Muscle layer of colon (tissue), 2 donors: ENCODE measurements around the gene ZFAND4.
"Not testable (repeated sequence)": the region's sequence is repeated elsewhere in the genome, so short reads cannot be mapped to it uniquely, and the experiment has no call there.

Experiments
- H3K27ac ChIP-seq: one replicate; pipeline ENCODE4 v1.7.0; 2013; ENCODE audit warnings: low read depth, mild to moderate bottlenecking, low read length, moderate library complexity
- H3K27me3 ChIP-seq, 2 donors: one replicate each; pipeline ENCODE4 v1.7.0; 2013; ENCODE audit warnings: low read length in 2 of 2, mild to moderate bottlenecking in 2 of 2; ENCODE audit not compliant: insufficient read depth in 2 of 2, control insufficient read depth in 1 of 2
- H3K36me3 ChIP-seq: one replicate; pipeline ENCODE4 v1.7.0; 2013; ENCODE audit warnings: mild to moderate bottlenecking, low read length; ENCODE audit not compliant: insufficient read depth
- H3K4me1 ChIP-seq: one replicate; pipeline ENCODE4 v1.7.0; 2013; ENCODE audit warnings: mild to moderate bottlenecking, low read length; ENCODE audit not compliant: insufficient read depth
- H3K4me3 ChIP-seq, 2 donors: one replicate each; pipeline ENCODE4 v1.7.0; 2013; ENCODE audit warnings: low read length in 2 of 2, low read depth in 1 of 2, mild to moderate bottlenecking in 1 of 2, moderate library complexity in 1 of 2
- H3K9ac ChIP-seq: one replicate; pipeline ENCODE4 v1.7.0; 2013; ENCODE audit warnings: low read length
- H3K9me3 ChIP-seq: one replicate; pipeline ENCODE4 v1.7.0; 2013; ENCODE audit warnings: mild to moderate bottlenecking, low read length
- donor health status: abdominal sarcoma.
- donor health status: Adenocarcinoma of cecum.

The ZFAND4 gene

GRCh38 chr10:45660876-45661411, 11.6 kb downstream of the ZFAND4 start:
- H3K4me1 ChIP-seq: no peaks in the 10 kb centered on the region

GRCh38 chr10:45657033-45657926, 15.3 kb downstream of the ZFAND4 start:
- Histone ChIP-seq H3K4me1 (no peaks in the 10 kb centered on the region), H3K4me3 (no peak overlapping the region), H3K36me3 (no peaks in the 10 kb centered on the region), H3K9ac (no peak overlapping the region), H3K27me3 (no peaks in the 10 kb centered on the region), H3K27ac (no peak overlapping the region), H3K9me3 (no peaks in the 10 kb centered on the region)

More at GRCh38 chr10:45660876-45661411, 11.6 kb downstream of the ZFAND4 start:
- Histone ChIP-seq H3K9me3 (no peaks in the 10 kb centered on the region), H3K9ac (no peak overlapping the region), H3K27me3 (no peaks in the 10 kb centered on the region), H3K36me3 (no peaks in the 10 kb centered on the region), H3K4me3 (no peak overlapping the region), H3K27ac (no peak overlapping the region)

DNA sequence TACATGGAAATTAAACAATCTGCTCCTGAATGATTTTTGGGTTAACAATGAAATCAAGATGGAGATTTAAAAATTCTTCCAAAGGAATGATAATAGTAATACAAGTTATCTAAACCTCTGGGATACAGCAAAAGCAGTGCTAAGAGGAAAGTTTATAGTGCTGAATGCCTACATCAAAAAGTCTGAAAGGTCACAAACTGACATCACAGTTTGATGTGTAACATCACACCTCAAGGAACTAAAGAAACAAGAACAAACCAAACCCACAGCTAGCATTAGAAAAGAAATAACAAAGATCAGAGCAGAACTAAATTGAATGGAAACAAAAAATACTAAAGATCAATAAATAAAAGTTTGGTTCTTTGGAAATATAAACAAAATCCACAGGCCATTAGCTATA, 17.4 kb downstream of the ZFAND4 start:
- no peak overlapping the region for H3K4me3 ChIP-seq
- no peaks in the 10 kb centered on the region for H3K9me3 ChIP-seq
- peaks cover 6% of the 10 kb centered on the region for H3K36me3 ChIP-seq
- no peaks in the 10 kb centered on the region for H3K4me1 ChIP-seq
- H3K9ac ChIP-seq: no peak overlapping the region
- no peaks in the 10 kb centered on the region for H3K27me3 ChIP-seq
- H3K27ac ChIP-seq: no peak overlapping the region

DNA sequence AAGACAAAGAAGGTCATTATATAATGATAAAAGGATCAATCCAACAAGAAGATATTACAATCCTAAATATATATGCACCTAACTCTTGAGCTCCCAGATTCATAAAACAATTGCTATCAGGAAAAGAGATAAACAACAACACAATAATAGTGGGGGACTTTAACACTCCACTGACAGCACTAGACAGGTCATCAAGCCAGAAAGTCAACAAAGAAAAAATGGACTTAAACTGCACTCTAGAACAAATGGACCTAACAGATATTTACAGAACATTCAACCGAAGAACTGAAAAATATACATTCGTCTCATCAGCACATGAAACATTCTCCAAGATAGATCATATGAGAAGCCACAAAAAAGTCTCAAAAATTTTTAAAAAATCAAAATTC, 17.8 kb downstream of the ZFAND4 start:
- H3K36me3 ChIP-seq, H3K4me1 ChIP-seq, H3K4me3 ChIP-seq, H3K9me3 ChIP-seq, H3K27ac ChIP-seq, H3K27me3 ChIP-seq, H3K9ac ChIP-seq: not testable (repeated sequence)

DNA sequence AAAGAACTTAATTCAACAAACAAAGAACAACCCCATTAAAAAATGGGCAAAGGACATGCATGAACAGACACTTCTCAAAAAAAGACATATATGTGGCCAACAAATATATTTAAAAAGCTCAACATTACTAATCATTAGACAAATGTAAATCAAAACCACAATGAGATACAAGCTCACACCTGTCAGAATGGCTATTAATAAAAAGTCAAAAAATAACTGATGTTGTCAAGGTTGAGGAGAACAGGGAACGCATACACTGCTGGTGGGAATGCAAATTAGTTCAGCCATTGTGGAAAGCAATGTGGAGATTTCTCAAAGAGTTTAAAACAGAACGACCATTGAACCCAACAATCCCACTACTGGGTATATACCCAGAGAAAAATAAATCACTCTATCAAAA, 19.1 kb downstream of the ZFAND4 start:
- Histone ChIP-seq H3K27ac (no peak overlapping the region), H3K4me3 (no peak overlapping the region), H3K9me3 (no peaks in the 10 kb centered on the region), H3K9ac (no peak overlapping the region), H3K4me1 (no peaks in the 10 kb centered on the region), H3K27me3 (no peaks in the 10 kb centered on the region), H3K36me3 (peaks cover 6% of the 10 kb centered on the region)

GRCh38 chr10:45652511-45652910, 20.1 kb downstream of the ZFAND4 start:
- Histone ChIP-seq H3K9ac (no peak overlapping the region), H3K27me3 (no peaks in the 10 kb centered on the region), H3K36me3 (peaks cover 15% of the 10 kb centered on the region), H3K9me3 (no peaks in the 10 kb centered on the region), H3K4me3 (no peak overlapping the region), H3K27ac (no peak overlapping the region), H3K4me1 (no peaks in the 10 kb centered on the region)

DNA sequence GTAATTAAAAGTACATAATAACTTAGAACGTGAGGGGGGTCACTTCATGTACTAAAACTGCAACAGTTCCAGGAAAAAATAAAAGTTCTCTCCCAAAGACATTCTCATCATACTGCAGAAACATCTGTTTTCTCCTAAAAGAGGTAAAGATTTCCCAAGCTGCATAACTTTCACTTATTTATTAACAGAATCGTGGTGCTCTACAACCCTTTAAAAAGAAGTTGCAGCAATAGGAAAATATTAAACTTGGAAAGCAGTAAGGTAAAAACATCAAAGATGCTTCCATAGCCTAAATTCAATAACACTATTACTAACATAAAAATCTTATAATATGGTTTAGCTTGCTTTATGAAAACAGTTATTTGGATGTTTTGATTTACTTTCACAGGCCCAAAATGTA, 23.3 kb downstream of the ZFAND4 start:
- Histone ChIP-seq H3K4me1 (no peaks in the 10 kb centered on the region), H3K4me3 (no peak overlapping the region), H3K27ac (no peak overlapping the region), H3K36me3 (peaks cover 21% of the 10 kb centered on the region), H3K27me3 (no peaks in the 10 kb centered on the region), H3K9me3 (no peaks in the 10 kb centered on the region), H3K9ac (no peak overlapping the region)

GRCh38 chr10:45647118-45647517, 25.5 kb downstream of the ZFAND4 start:
- Histone ChIP-seq H3K36me3 (peaks cover 21% of the 10 kb centered on the region), H3K4me3 (no peak overlapping the region), H3K9me3 (no peaks in the 10 kb centered on the region), H3K27me3 (no peaks in the 10 kb centered on the region), H3K4me1 (no peaks in the 10 kb centered on the region), H3K9ac (no peak overlapping the region), H3K27ac (no peak overlapping the region)

DNA sequence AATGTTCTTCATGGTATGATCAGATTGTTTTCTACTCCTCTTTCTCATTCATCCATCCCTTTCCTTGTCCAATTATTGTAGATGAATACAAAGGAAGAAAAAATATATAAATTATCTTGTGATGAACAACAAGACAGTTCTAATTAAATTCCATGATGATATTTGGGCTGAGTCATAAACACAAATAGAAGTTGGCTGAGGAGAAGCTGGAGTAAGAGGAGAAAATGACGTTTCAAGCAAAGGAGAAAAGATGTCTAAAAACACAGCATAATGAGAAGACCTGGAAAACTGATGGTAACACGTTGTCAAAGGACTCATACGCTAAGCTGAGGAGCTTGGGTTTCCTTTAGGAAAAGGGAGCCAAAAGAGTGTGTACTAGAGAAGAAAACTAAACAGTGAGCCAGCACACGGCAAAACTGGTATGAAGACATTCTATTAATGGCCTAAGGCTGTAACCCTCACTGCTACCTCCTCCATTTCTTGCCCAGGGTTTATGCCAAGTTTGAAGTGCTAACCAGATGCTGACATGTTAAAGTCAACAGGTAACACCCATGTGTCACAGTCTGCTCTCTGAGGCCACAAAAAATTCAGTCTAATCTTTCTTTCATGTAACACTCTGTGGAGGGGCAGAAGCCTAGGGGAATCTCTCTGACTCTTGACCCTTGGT, 26.1 kb downstream of the ZFAND4 start:
- peaks cover 21% of the 10 kb centered on the region for H3K36me3 ChIP-seq
- no peak overlapping the region for H3K4me3 ChIP-seq
- H3K9me3 ChIP-seq: no peaks in the 10 kb centered on the region
- H3K27ac ChIP-seq: no peak overlapping the region
- no peaks in the 10 kb centered on the region for H3K27me3 ChIP-seq
- no peaks in the 10 kb centered on the region for H3K4me1 ChIP-seq
- no peak overlapping the region for H3K9ac ChIP-seq

GRCh38 chr10:45644527-45644926, 28.0 kb downstream of the ZFAND4 start:
- Histone ChIP-seq H3K9me3 (no peaks in the 10 kb centered on the region), H3K4me1 (no peaks in the 10 kb centered on the region), H3K27me3 (no peaks in the 10 kb centered on the region), H3K27ac (no peak overlapping the region), H3K4me3 (no peak overlapping the region), H3K9ac (no peak overlapping the region), H3K36me3 (peaks cover 15% of the 10 kb centered on the region)

- no peaks in the 10 kb centered on the region for H3K4me1 ChIP-seq
- no peaks in the 10 kb centered on the region for H3K9me3 ChIP-seq
- H3K27ac ChIP-seq: no peak overlapping the region
- no peak overlapping the region for H3K4me3 ChIP-seq
- H3K36me3 ChIP-seq: no peaks in the 10 kb centered on the region
- H3K9ac ChIP-seq: no peak overlapping the region
- no peaks in the 10 kb centered on the region for H3K27me3 ChIP-seq
These were observed 31.6 kb downstream of the ZFAND4 start for GRCh38 chr10:45640941-45641340.
